Posterior cingulate gyrus (tissue), 11 donors: ENCODE results near the gene ZDHHC5.
"Not testable (repeated sequence)": the region's sequence is repeated elsewhere in the genome, so short reads cannot be mapped to it uniquely, and the experiment has no call there.

ENCODE experiments used
- DNase-seq, 10 donors: peaks; one replicate each; pipeline versions ENCODE4 v3.0.0 to v3.0.0-alpha.2; 2020 to 2021; ENCODE audit warnings: mixed read lengths in 3 of 10
- intact Hi-C: fragments of 100-400 bp; cut with DNase I; formaldehyde crosslinking; loops from one replicate; pipeline ENCODE4 v1.15.1; 2023

Gene ZDHHC5

GRCh38 chr11:57657194-57658022, 10.5 kb upstream of the ZDHHC5 start, which contains the start of gene CLP1:
CLP1 (plus strand) TSS chr11:57657762; CDS start chr11:57659477, 1,715 bp downstream.
- intact Hi-C loops: loop anchor here (1.0 kb wide), 1 partner anchor 10 kb away; no protein-coding TSS in a partner anchor
- peak; percentile 99 to 100 (median 100) for DNase-seq

- DNase-seq: no peak
- intact Hi-C loops: no loop called here
Measured at GRCh38 chr11:57658023-57658361, 9.9 kb upstream of the ZDHHC5 start.

- intact Hi-C loops: no loop called here
- DNase-seq: peak in 1 of 10 donors; percentile 53
Measured at GRCh38 chr11:57659669-57660068, 8.2 kb upstream of the ZDHHC5 start.

- DNase-seq: no peak
- intact Hi-C loops: no loop called here
Measured at GRCh38 chr11:57662893-57663292, 5.0 kb upstream of the ZDHHC5 start.

- DNase-seq: peak in 1 of 10 donors; percentile 43
- intact Hi-C loops: no loop called here
Measured at GRCh38 chr11:57663975-57664374, 3.9 kb upstream of the ZDHHC5 start.

- peak; percentile 95 to 99 (median 97) for DNase-seq
- intact Hi-C loops: loop anchor here (1.0 to 2.0 kb wide), 3 partner anchors 10 to 133 kb away; partner anchors contain the start of genes CLP1, MED19 and TMX2
Measured at GRCh38 chr11:57667117-57667735, 688 bp upstream of the ZDHHC5 start.

- no peak for DNase-seq
- intact Hi-C loops: no loop called here
Measured at GRCh38 chr11:57668434-57668782, 494 bp downstream of the ZDHHC5 start.

GRCh38 chr11:57674251-57674650, 6.3 kb downstream of the ZDHHC5 start:
- DNase-seq: no peak
- intact Hi-C loops: no loop called here

GRCh38 chr11:57675176-57675941, 7.4 kb downstream of the ZDHHC5 start:
- intact Hi-C loops: no loop called here

GRCh38 chr11:57679396-57679795, 11.5 kb downstream of the ZDHHC5 start:
- no peak for DNase-seq
- intact Hi-C loops: no loop called here

More at GRCh38 chr11:57675176-57675941, 7.4 kb downstream of the ZDHHC5 start:
- DNase-seq: no peak

- intact Hi-C loops: no loop called here
- no peak for DNase-seq
Measured at GRCh38 chr11:57680552-57680874, 12.6 kb downstream of the ZDHHC5 start.

GRCh38 chr11:57681168-57681567, 13.3 kb downstream of the ZDHHC5 start:
- intact Hi-C loops: no loop called here
- no peak for DNase-seq

GRCh38 chr11:57690474-57690873, 22.6 kb downstream of the ZDHHC5 start:
- intact Hi-C loops, DNase-seq: not testable (repeated sequence)

GRCh38 chr11:57698843-57699365, 31.0 kb downstream of the ZDHHC5 start:
- intact Hi-C loops: no loop called here
- peak in 1 of 10 donors; percentile 75 for DNase-seq

- peak in 1 of 10 donors; percentile 24 for DNase-seq
- intact Hi-C loops: no loop called here
Measured at GRCh38 chr11:57699813-57700212, 31.9 kb downstream of the ZDHHC5 start.

GRCh38 chr11:57700425-57700824, 32.5 kb downstream of the ZDHHC5 start:
- intact Hi-C loops: no loop called here
- no peak for DNase-seq

- no peak for DNase-seq
- intact Hi-C loops: no loop called here
Measured at GRCh38 chr11:57703341-57703740, 35.4 kb downstream of the ZDHHC5 start.

GRCh38 chr11:57704932-57705331, 37.0 kb downstream of the ZDHHC5 start:
- no peak for DNase-seq
- intact Hi-C loops: no loop called here

- DNase-seq, intact Hi-C loops: not testable (repeated sequence)
Measured at GRCh38 chr11:57705432-57705831, 37.5 kb downstream of the ZDHHC5 start.

- peak in 1 of 10 donors; percentile 1 for DNase-seq
- intact Hi-C loops: loop anchor here (2.0 to 5.0 kb wide), 2 partner anchors 52 to 91 kb away; partner anchors contain the start of gene CTNND1
Measured at GRCh38 chr11:57709802-57710367, 42.0 kb downstream of the ZDHHC5 start.
